Peyer's patch (tissue), 4 donors: ENCODE data around the gene PRF1.

ENCODE experiments used
- POLR2A ChIP-seq, 2 donors: fragments of 450-650 bp; IDR thresholded peaks; one replicate each; pipeline ENCODE4 v1.5.1; 2017; ENCODE audit warnings: antibody characterized with exemption in 2 of 2, mild to moderate bottlenecking in 2 of 2, moderate library complexity in 2 of 2
- TF ChIP-seq, protein P1 (sequence below), 6 experiments: fragments of 450-650 bp in 4 of 6; fragments of 200-600 bp in 2 of 6; sonication (generic) in 1 of 6; IDR thresholded peaks; one replicate each; pipeline ENCODE4 v1.5.1; 2017 to 2019; ENCODE audit warnings: antibody characterized with exemption in 6 of 6, mild to moderate bottlenecking in 3 of 6, moderate library complexity in 1 of 6

DNA sequence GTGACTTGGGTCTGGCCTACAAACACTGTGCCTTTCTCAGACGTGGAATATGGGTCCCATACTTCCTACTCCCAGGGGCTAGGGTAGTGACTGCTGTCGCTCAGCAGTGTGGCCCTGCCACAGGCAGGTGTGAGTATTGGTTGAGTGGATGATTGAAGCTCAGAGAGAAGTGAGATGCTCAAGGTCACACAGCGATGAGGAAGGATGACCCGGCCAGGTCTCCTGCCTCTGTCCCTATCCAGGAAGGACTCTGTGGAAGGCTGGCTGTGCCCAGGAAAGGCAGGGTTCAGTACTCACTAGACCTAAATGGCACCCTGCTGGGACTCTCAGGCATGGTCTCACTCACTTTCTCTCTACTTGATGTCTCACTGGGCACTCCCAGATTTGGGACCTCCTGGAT lies 2.8 kb downstream of the PRF1 start:
- TF ChIP-seq, protein P1, sequence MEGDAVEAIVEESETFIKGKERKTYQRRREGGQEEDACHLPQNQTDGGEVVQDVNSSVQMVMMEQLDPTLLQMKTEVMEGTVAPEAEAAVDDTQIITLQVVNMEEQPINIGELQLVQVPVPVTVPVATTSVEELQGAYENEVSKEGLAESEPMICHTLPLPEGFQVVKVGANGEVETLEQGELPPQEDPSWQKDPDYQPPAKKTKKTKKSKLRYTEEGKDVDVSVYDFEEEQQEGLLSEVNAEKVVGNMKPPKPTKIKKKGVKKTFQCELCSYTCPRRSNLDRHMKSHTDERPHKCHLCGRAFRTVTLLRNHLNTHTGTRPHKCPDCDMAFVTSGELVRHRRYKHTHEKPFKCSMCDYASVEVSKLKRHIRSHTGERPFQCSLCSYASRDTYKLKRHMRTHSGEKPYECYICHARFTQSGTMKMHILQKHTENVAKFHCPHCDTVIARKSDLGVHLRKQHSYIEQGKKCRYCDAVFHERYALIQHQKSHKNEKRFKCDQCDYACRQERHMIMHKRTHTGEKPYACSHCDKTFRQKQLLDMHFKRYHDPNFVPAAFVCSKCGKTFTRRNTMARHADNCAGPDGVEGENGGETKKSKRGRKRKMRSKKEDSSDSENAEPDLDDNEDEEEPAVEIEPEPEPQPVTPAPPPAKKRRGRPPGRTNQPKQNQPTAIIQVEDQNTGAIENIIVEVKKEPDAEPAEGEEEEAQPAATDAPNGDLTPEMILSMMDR (IDR thresholded peaks at IDR 0.05) = no peak
- no peak for TF ChIP-seq POLR2A (IDR thresholded peaks at IDR 0.05)
